GM23248 (cell line): Measurements from ENCODE around the gene KLK2. TPM values are rescaled to one million over a fixed set of nuclear protein-coding genes. Genes with fewer than 3 reads are reported as not detected.

Experiments used
- DNase-seq: peaks from one replicate; pipeline ENCODE4 v3.0.0-alpha.2; 2015
- H2AFZ ChIP-seq: fragments of 200-600 bp; sonication (generic); 2 replicates; pipeline ENCODE4 v1.6.1; 2016; ENCODE audit warnings: antibody characterized with exemption
- H3F3A ChIP-seq: fragments of 200-600 bp; sonication (generic); 2 replicates; pipeline ENCODE4 v1.6.1; 2016; ENCODE audit warnings: mild to moderate bottlenecking, antibody characterized with exemption, mixed run types; ENCODE audit not compliant: insufficient read depth
- H3K27ac ChIP-seq: fragments of 200-600 bp; sonication (generic); 2 replicates; pipeline ENCODE4 v1.5.1; 2016; ENCODE audit warnings: mild to moderate bottlenecking
- H3K27me3 ChIP-seq: fragments of 200-600 bp; sonication (generic); replicated peaks from 2 replicates; pipeline ENCODE4 v1.6.1; 2016; ENCODE audit warnings: mild to moderate bottlenecking; ENCODE audit not compliant: insufficient read depth
- H3K36me3 ChIP-seq: fragments of 200-600 bp; sonication (generic); 2 replicates; pipeline ENCODE4 v1.6.1; 2016; ENCODE audit warnings: low read depth, mild to moderate bottlenecking
- H3K4me1 ChIP-seq: fragments of 200-600 bp; sonication (generic); 2 replicates; pipeline ENCODE4 v1.6.1; 2016; ENCODE audit warnings: mild to moderate bottlenecking; ENCODE audit not compliant: insufficient read depth
- H3K4me2 ChIP-seq: fragments of 200-600 bp; sonication (generic); one replicate; pipeline ENCODE4 v1.6.1; 2016; ENCODE audit warnings: mild to moderate bottlenecking; ENCODE audit not compliant: unreplicated experiment
- H3K4me3 ChIP-seq: fragments of 200-600 bp; sonication (generic); 2 replicates; pipeline ENCODE4 v1.5.1; 2016; ENCODE audit warnings: mild to moderate bottlenecking
- H3K79me2 ChIP-seq: fragments of 200-600 bp; sonication (generic); 2 replicates; pipeline ENCODE4 v1.6.1; 2016; ENCODE audit warnings: mild to moderate bottlenecking; ENCODE audit not compliant: insufficient read depth
- H3K9ac ChIP-seq: fragments of 200-600 bp; sonication (generic); 2 replicates; pipeline ENCODE4 v1.6.1; 2016; ENCODE audit warnings: mild to moderate bottlenecking
- H3K9me2 ChIP-seq: fragments of 200-600 bp; sonication (generic); 2 replicates; pipeline ENCODE4 v1.6.1; 2016; ENCODE audit warnings: mixed run types, mild to moderate bottlenecking, moderate library complexity; ENCODE audit not compliant: insufficient read depth
- H3K9me3 ChIP-seq: fragments of 200-600 bp; sonication (generic); one replicate; pipeline ENCODE4 v1.6.1; 2017; ENCODE audit warnings: low read depth
- H4K20me1 ChIP-seq: fragments of 200-600 bp; sonication (generic); 2 replicates; pipeline ENCODE4 v1.6.0; 2016; ENCODE audit not compliant: insufficient read depth
- EZH2 ChIP-seq: fragments of 200-600 bp; sonication (generic); IDR thresholded peaks from 2 replicates; pipeline ENCODE4 v1.6.1; 2018; ENCODE audit warnings: antibody characterized with exemption, mild to moderate bottlenecking; ENCODE audit not compliant: insufficient read depth, poor library complexity, severe bottlenecking
- EZH2phosphoT487 ChIP-seq: fragments of 200-600 bp; sonication (generic); IDR thresholded peaks from 2 replicates; pipeline ENCODE4 v1.6.1; 2018; ENCODE audit warnings: antibody characterized with exemption, moderate library complexity, mild to moderate bottlenecking, low read depth; ENCODE audit not compliant: insufficient read depth
- WGBS, 2 experiments: methylation state at CpG; one replicate each; pipeline ENCODE4 v1.1.6; 2015 to 2017; ENCODE audit warnings: low lambda C conversion rate in 2 of 2, low coverage in 1 of 2; ENCODE audit errors: missing lambda C conversion rate in 2 of 2; 5-methylcytosine and 5-hydroxymethylcytosine counted together
- in situ Hi-C: fragments of 300-500 bp; cut with MboI; formaldehyde crosslinking; loops from 2 replicates; pipeline ENCODE4 v1.15.0; 2020
- polyA plus RNA-seq: library from polyadenylated mRNA; unstranded; fragments of >200 nt; fragmentation: Nextera tagmentation; extraction: Ambion mirVana; gene quantifications from 2 replicates; pipeline ENCODE4 v1.2.1, GENCODE V29; 2016
- total RNA-seq: library from RNA; depleted of rRNA; stranded (reverse); fragments of >200 nt; shearing (Covaris generic); gene quantifications from 2 replicates; pipeline ENCODE4 v1.2.3, GENCODE V29; 2014; rRNA removed

KLK2 gene
- not detected in 2 replicates for total RNA-seq
- not detected in 2 replicates for polyA plus RNA-seq

- no peak within 1 kb of the TSS for H2AFZ ChIP-seq
- no peaks in the 10 kb centered on the region for H3K79me2 ChIP-seq
- no peaks in the 10 kb centered on the region for H3K36me3 ChIP-seq
- H3K4me2 ChIP-seq, result no peak within 1 kb of the TSS
- no peak for DNase-seq
- no peaks in the 10 kb centered on the region for H3F3A ChIP-seq
- no peak within 1 kb of the TSS for H3K4me3 ChIP-seq
- H3K9me2 ChIP-seq, result no peaks in the 10 kb centered on the region
- peaks cover 7% of the 10 kb centered on the region; the same call in 1 of the 2 replicates for H3K27me3 ChIP-seq
- no peak for TF ChIP-seq EZH2
- no peak for TF ChIP-seq EZH2phosphoT487
- H4K20me1 ChIP-seq, result no peaks in the 10 kb centered on the region
- H3K9me3 ChIP-seq, result no peaks in the 10 kb centered on the region
- H3K4me1 ChIP-seq, result no peaks in the 10 kb centered on the region
- in situ Hi-C loops, result no loop called here
- H3K9ac ChIP-seq, result no peak within 1 kb of the TSS
- H3K27ac ChIP-seq, result no peak within 1 kb of the TSS
- WGBS, 2 experiments, result 38 to 41% methylated on average over 3 of the region's 3 CpGs
These were observed at the start of gene KLK2 for GRCh38 chr19:50873056-50873455. Gene KLK2 (plus strand): TSS chr19:50873439. CDS start chr19:50873474, 35 bp downstream.

DNA sequence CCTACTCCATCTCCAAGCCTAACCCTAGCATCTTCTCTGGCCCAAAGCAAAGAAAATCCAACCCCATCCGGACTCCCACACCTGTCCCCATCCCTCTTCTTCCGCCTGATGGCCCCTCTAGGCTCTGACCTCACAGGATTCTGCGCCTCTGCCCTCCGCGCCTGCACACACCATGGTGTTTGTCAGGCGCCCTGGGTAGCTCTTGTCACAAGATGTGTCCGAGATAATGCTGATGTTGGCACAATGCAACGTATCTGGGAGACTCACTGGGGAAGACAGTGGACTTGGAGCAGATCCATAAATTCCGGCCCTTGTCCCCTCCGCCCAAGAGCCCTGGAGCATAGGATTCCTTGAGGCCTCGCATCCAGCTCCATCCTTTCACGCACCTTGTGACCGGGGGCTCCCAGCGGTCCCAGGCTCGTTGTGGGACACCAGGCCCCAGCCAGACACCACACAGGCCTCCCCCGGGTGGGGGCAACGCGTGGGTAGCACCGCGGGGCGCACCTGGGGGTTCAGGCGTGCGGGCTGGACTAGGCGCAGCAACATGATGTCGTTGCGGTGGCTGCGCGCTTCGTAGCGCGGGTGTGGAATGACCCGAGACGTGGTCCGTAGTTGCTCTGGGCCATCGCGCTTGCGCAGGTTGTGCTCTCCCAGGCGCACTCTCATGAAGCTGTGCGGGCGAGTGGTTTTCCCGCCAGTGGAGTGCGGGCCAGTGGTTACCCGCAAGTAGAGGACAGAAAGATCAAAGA is 46.6 kb upstream of the KLK2 start:
- H3K9ac ChIP-seq, result no peak overlapping the region
- no peak for DNase-seq
- no peaks in the 10 kb centered on the region for H3K9me2 ChIP-seq
- H4K20me1 ChIP-seq, result no peaks in the 10 kb centered on the region
- H3K36me3 ChIP-seq, result no peaks in the 10 kb centered on the region
- H2AFZ ChIP-seq, result no peak overlapping the region
- no peaks in the 10 kb centered on the region for H3K9me3 ChIP-seq
- WGBS, 2 experiments, result 61 to 67% methylated on average over 40 to 43 of the region's 43 CpGs
- H3F3A ChIP-seq, result no peaks in the 10 kb centered on the region
- in situ Hi-C loops, result no loop called here
- no peaks in the 10 kb centered on the region for H3K79me2 ChIP-seq
- H3K27me3 ChIP-seq, result peaks cover 11% of the 10 kb centered on the region; the same call in 1 of the 2 replicates
- H3K27ac ChIP-seq, result no peak overlapping the region
- no peak for TF ChIP-seq EZH2phosphoT487
- no peak for TF ChIP-seq EZH2
- no peak overlapping the region for H3K4me3 ChIP-seq
- no peak overlapping the region for H3K4me2 ChIP-seq
- no peaks in the 10 kb centered on the region for H3K4me1 ChIP-seq

GRCh38 chr19:50827476-50827875 is 45.8 kb upstream of the KLK2 start:
- Histone ChIP-seq H3K4me1 (no peaks in the 10 kb centered on the region), H3K9me2 (no peaks in the 10 kb centered on the region), H3K27me3 (peaks cover 6% of the 10 kb centered on the region; the same call in 1 of the 2 replicates), H3K9me3 (no peaks in the 10 kb centered on the region), H3K9ac (no peak overlapping the region), H3K27ac (no peak overlapping the region), H3K36me3 (no peaks in the 10 kb centered on the region), H3K4me3 (no peak overlapping the region), H4K20me1 (no peaks in the 10 kb centered on the region), H3K79me2 (no peaks in the 10 kb centered on the region), H3F3A (no peaks in the 10 kb centered on the region), H3K4me2 (no peak overlapping the region), H2AFZ (no peak overlapping the region)
- no peak for DNase-seq
- TF ChIP-seq EZH2phosphoT487, result no peak
- TF ChIP-seq EZH2, result no peak
- in situ Hi-C loops, result no loop called here
- 56 to 65% methylated on average over 14 of the region's 14 CpGs for WGBS, 2 experiments

DNA sequence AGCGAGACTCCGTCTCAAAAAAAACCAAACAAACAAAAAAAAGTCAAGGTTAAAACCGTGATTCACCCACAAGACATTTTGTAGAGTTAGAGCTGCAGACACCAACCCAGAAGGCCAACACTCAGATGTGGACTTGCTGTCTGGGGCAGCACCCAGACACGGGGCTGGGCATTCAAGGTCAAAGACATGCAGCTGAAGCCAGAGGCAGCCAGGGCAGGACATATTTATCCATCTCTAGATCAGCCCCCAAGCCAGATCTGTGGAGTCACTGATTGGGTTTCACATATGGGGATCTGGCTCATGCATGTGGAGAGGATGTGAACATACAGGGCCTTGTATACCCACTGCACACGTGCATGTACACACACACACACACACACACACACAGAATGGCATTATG is 43.4 kb upstream of the KLK2 start:
- Histone ChIP-seq H3K4me3 (no peak overlapping the region), H3K9me3 (no peaks in the 10 kb centered on the region), H3F3A (no peaks in the 10 kb centered on the region), H3K9ac (no peak overlapping the region), H3K36me3 (no peaks in the 10 kb centered on the region), H3K9me2 (no peaks in the 10 kb centered on the region), H2AFZ (no peak overlapping the region), H3K79me2 (no peaks in the 10 kb centered on the region), H3K4me1 (no peaks in the 10 kb centered on the region), H3K27ac (no peak overlapping the region), H3K27me3 (peaks cover 7% of the 10 kb centered on the region; the same call in 1 of the 2 replicates), H4K20me1 (no peaks in the 10 kb centered on the region), H3K4me2 (no peak overlapping the region)
- in situ Hi-C loops, result no loop called here
- WGBS, 2 experiments, result 40 to 43% methylated on average over 5 of the region's 5 CpGs
- TF ChIP-seq EZH2 (no peak), EZH2phosphoT487 (no peak)
- no peak for DNase-seq
